SJCRH30 (cell line): ENCODE results near the gene MCHR2. TPM values are rescaled to one million over a fixed set of nuclear protein-coding genes. Genes with fewer than 3 reads are reported as not detected.

Experiments
- DNase-seq, 2 experiments: peaks; one replicate each; pipeline ENCODE4 v3.0.0-alpha.2; 2015 to 2020
- H3K27ac ChIP-seq: fragments of 250-450 bp; sonication (Bioruptor Pico); 2 replicates; pipeline ENCODE4 v1.5.1; 2020; ENCODE audit warnings: mild to moderate bottlenecking, moderate library complexity
- H3K27me3 ChIP-seq: fragments of 250-450 bp; sonication (Bioruptor Pico); 2 replicates; pipeline ENCODE4 v1.5.1; 2020; ENCODE audit warnings: mild to moderate bottlenecking, moderate library complexity
- H3K36me3 ChIP-seq: fragments of 250-450 bp; sonication (Bioruptor Pico); 2 replicates; pipeline ENCODE4 v1.5.1; 2020; ENCODE audit warnings: mild to moderate bottlenecking, moderate library complexity
- H3K4me1 ChIP-seq: fragments of 250-450 bp; sonication (Bioruptor Pico); 2 replicates; pipeline ENCODE4 v1.5.1; 2020; ENCODE audit warnings: mild to moderate bottlenecking, moderate library complexity
- H3K4me3 ChIP-seq: fragments of 250-450 bp; sonication (Bioruptor Pico); 2 replicates; pipeline ENCODE4 v1.5.1; 2020; ENCODE audit warnings: mild to moderate bottlenecking, moderate library complexity
- H3K9me3 ChIP-seq: fragments of 250-450 bp; sonication (Bioruptor Pico); replicated peaks from 2 replicates; pipeline ENCODE4 v1.5.1; 2020; ENCODE audit warnings: mild to moderate bottlenecking, moderate library complexity
- total RNA-seq: library from RNA; depleted of rRNA; stranded (reverse); fragments of >200 nt; shearing (Covaris generic); gene quantifications from 2 replicates; pipeline ENCODE4 v1.2.3, GENCODE V29; 2014

Gene MCHR2
- total RNA-seq, 1 experiment from 2014 or later, result not detected

- no peaks in the 10 kb centered on the region for H3K9me3 ChIP-seq
- no peak for DNase-seq
- H3K4me3 ChIP-seq, result no peak overlapping the region
- H3K27me3 ChIP-seq, result no peaks in the 10 kb centered on the region
- no peaks in the 10 kb centered on the region for H3K4me1 ChIP-seq
- no peak overlapping the region for H3K27ac ChIP-seq
- no peaks in the 10 kb centered on the region for H3K36me3 ChIP-seq
Observed at GRCh38 chr6:99873084-99873483, 120.9 kb downstream of the MCHR2 start.

- H3K36me3 ChIP-seq, result no peaks in the 10 kb centered on the region; the same call in 1 of the 2 replicates
- no peaks in the 10 kb centered on the region for H3K27me3 ChIP-seq
- H3K9me3 ChIP-seq, result no peaks in the 10 kb centered on the region
- no peak overlapping the region for H3K4me3 ChIP-seq
- no peak overlapping the region for H3K27ac ChIP-seq
- no peak for DNase-seq
- no peaks in the 10 kb centered on the region for H3K4me1 ChIP-seq
Observed at GRCh38 chr6:99871641-99872040, 122.4 kb downstream of the MCHR2 start.
